HG02571 (cell line): ENCODE data around the gene SPRED1.
"Not testable (repeated sequence)": the region's sequence is repeated elsewhere in the genome, so short reads cannot be mapped to it uniquely, and the experiment has no call there.

ENCODE experiments used
- ATAC-seq: cut with Tn5 transposase; IDR thresholded peaks from one replicate; pipeline ENCODE4 v1.9.1; 2021; ENCODE audit warnings: mild to moderate bottlenecking, moderate library complexity; ENCODE audit not compliant: unreplicated experiment

The SPRED1 gene

GRCh38 chr15:38229705-38230310, 22.8 kb upstream of the SPRED1 start:
- no peak for ATAC-seq

GRCh38 chr15:38231436-38231835, 21.2 kb upstream of the SPRED1 start:
- ATAC-seq: no peak

- ATAC-seq: not testable (repeated sequence)
These were observed 15.6 kb upstream of the SPRED1 start for GRCh38 chr15:38237021-38237420.

- no peak for ATAC-seq
These were observed 14.3 kb upstream of the SPRED1 start for GRCh38 chr15:38238311-38238710.

- peak; percentile 66 for ATAC-seq
These were observed 10.6 kb upstream of the SPRED1 start for GRCh38 chr15:38242055-38242454.

- ATAC-seq: no peak
These were observed 9.2 kb upstream of the SPRED1 start for GRCh38 chr15:38243278-38244055.

- ATAC-seq: no peak
These were observed 5.3 kb upstream of the SPRED1 start for GRCh38 chr15:38247336-38247735.

- no peak for ATAC-seq
These were observed 730 bp downstream of the SPRED1 start for GRCh38 chr15:38253351-38253781.

- peak; percentile 44 for ATAC-seq
These were observed 1.6 kb downstream of the SPRED1 start for GRCh38 chr15:38254051-38254883.

- no peak for ATAC-seq
These were observed 3.1 kb downstream of the SPRED1 start for GRCh38 chr15:38255690-38256089.

GRCh38 chr15:38257676-38258075, 5.0 kb downstream of the SPRED1 start:
- ATAC-seq: no peak

- no peak for ATAC-seq
These were observed 6.5 kb downstream of the SPRED1 start for GRCh38 chr15:38259134-38259533.

GRCh38 chr15:38260077-38260476, 7.4 kb downstream of the SPRED1 start:
- no peak for ATAC-seq

GRCh38 chr15:38263251-38263650, 10.6 kb downstream of the SPRED1 start:
- ATAC-seq: no peak

- no peak for ATAC-seq
These were observed 11.4 kb downstream of the SPRED1 start for GRCh38 chr15:38263996-38264395.

- ATAC-seq: no peak
These were observed 13.8 kb downstream of the SPRED1 start for GRCh38 chr15:38266247-38266986.

GRCh38 chr15:38267421-38268022, 14.9 kb downstream of the SPRED1 start:
- no peak for ATAC-seq

GRCh38 chr15:38271144-38271543, 18.5 kb downstream of the SPRED1 start:
- ATAC-seq: no peak

- no peak for ATAC-seq
These were observed 19.3 kb downstream of the SPRED1 start for GRCh38 chr15:38271895-38272294.

- not testable (repeated sequence) for ATAC-seq
These were observed 19.8 kb downstream of the SPRED1 start for GRCh38 chr15:38272431-38272830.
